GM18520 (cell line): ENCODE data around the gene TMPRSS13.
"Not testable (repeated sequence)": the region's sequence is repeated elsewhere in the genome, so short reads cannot be mapped to it uniquely, and the experiment has no call there.

Experiments
- ATAC-seq: cut with Tn5 transposase; IDR thresholded peaks from one replicate; pipeline ENCODE4 v1.9.1; 2021; ENCODE audit not compliant: unreplicated experiment

The TMPRSS13 gene

DNA sequence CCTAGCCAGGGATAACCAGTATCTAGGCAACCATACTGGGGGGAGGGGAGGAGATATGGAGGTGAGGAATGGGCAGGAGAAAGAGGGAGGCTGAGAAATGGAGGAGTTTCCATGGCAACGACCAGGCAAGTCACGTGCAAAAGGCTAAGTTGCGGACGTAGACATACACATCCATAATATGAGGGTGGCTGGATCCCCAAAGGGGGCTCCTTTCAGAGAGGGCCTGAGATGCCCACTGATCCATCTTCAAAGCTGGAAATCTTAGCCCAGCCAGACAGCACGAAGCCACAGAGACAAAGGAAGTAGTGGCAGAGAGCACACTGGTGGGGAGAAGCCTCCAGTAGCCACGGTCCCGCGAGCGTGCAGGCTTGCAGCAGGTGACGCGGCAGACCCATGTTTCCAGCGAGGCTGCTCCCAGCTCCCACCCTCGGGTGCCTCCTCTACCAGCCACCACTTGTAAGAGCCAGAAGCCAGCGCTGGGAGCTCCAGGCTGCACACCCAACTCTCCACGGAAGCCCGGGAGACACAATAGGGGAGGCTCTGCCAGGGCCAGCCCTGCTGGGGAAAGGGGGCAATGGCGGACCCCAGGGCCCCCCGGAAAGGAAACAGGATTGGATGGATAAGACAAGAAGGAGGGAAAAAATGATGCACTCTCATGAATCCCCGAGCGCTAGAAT is 53.7 kb downstream of the TMPRSS13 start:
- no peak for ATAC-seq

DNA sequence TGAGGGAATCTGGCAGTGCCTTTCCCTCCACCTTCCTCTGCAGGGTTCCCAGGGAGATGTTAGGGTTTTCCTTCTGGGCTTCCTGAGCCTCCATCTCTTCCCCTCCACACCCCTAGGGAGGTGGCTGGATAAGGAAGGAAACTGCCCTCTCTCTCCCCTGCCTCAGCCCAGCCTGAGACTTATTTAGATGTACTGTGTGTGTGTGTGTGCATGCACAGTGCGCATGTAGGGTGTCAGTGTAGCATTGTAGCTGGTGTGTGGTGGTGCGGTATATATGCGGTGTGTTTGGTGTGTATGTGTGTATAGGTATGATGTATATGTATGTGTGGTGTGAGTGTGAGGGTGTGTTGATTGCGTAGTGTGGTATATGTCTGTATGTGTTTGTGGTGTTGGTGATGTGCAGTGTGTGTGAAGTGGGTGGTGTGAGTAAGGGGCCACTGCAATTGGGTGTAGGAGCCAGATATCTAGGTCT is 54.3 kb downstream of the TMPRSS13 start:
- ATAC-seq: no peak

DNA sequence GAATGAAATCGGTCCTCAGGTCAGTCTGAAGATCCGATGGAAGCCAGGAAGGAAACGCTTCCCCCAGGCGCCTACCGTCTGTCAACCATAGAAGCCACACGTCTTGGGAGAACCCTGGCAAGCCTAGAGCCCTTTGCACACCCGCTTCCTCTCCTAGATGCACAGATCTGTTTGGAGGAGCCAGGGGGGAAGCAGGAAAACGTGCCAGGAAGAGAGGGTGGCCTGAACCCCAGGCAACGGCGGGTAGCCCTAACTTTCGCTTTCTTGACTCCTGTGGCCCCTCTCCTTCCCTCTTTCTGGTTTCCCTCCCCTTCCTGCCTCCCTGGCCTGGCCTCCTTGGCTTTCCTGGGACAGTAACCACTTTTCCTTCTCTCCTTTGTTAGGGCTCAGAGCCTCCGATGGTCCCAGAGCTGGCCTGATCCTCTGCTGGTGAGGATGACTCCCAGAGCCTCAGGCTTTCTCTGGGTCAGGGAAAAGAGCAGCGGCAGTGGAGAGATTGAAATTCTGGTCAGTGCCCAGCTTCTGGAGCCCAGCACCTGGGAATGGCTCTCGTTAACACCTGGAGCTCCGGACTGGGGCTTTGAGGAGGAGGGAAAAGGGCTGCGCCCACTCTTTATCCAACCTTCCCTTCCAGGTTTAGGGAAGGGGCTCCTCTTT is 54.8 kb downstream of the TMPRSS13 start:
- ATAC-seq: no peak

DNA sequence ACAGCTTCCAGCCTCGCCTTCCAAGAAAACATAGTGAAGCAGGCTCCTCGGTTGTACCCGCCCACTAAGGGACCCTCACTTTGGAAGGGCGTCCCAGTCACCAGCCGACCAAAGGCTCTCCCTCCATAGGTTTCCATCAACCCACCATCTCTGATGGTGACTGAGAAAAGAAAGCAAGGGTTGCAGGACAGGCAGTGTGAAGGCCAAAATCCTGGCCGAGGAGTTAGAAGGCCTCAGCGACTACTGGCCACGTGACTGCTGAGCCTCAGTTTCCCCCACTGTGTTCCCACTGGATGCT is 55.4 kb downstream of the TMPRSS13 start:
- no peak for ATAC-seq

DNA sequence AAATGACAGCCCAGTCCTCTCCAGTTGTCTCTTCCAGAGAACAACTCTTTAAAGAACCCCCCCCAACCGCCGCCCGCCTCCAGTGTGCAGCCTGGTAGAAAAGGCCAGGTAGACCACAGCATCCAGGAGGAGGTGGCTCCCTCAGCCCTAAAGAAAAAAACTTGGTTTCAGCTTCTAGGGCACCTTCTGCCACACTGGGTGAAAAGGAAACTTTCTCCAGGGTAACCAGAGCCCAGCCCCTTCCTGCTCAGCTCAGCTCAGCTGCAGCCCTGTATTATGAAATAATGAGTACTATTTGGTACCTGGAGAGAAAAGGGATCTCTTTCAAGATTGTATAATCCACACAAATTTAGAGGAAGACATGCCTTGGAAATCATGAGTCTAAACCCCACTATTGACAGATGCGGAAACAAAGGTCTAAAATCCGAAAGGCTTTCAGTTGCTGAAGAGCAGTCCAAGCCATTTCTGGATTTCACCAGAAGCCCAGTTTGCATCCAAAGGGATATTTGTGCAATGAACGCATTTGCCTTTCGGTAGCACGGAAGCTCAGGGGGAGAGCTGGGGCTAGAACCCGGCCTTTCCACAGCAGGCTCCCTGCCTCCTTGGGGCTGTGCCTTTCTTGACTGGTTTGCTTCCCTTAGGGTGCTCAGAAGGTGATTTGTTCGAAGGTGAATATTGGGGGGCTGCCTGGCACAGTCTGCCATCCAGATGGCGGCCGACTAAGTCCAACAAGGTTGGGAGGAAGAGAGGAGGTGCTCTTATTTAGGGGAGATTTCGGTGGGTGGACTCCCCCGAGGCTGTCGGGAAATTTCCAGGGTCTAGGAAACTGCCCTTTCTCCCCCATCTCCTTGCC is 56.0 kb downstream of the TMPRSS13 start:
- ATAC-seq: no peak

DNA sequence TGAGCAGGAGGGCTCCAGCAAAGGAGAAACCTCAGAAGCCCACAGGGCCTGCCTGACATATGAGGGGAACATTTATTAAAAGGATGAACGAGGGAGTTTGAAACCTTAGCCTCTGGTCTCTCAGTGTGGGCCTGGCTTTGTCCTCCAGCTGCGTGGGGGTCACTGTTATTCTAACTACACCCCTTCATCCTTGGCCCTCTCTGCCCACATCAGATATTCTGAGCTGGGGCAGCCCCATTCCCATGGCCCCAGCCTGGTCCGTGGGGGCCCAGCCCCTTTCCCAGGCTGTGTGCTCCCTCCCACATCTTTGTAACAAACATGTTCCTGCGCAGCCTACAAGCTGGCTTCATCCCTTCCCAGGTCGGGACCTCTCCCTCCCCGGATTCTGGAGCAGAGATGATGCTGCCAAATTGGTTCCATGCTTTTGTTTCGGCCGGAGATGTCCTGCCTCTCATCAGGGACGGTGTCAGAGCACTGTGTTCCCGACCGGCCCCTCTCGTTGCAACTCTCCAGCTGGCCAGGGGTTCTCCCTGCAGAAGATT is 56.7 kb downstream of the TMPRSS13 start:
- ATAC-seq: no peak

DNA sequence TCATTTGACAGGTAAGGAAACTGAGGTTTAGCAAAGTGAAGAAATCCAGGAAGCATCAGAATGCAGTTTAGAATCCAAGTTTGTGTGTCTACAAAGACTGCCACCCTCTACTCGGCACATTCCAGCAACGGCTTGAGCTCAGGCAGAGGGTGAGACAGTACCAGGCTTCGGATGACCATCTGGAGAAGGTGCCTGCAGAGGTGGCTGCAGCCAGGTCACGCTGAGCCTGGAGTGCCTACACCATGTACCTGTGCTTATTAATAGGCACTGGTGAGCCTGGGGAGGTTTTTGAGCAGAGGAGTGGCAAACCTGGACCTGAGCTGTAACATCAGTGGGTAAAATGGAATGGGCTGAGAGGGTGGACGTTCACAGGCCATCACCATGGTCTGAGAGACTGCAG is 57.4 kb downstream of the TMPRSS13 start:
- ATAC-seq: no peak

DNA sequence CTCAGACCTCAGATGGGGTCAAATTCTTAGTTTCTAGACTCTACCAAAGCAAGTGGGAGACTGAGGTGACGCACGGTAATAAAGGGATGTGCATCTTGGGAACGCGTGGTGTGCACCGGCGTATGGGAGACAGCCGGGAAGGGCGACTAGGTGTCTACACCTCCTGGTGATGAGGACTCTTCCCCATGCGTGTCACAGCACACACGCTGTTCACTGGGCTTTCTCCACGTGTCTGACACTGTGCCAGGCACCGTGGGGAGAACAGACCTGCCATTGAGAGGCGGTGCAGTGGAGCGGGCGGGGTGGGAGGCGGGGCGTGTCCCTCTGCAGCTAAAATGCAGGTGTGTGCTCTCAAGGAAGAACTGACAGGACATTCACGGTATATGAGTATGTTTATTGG is 58.0 kb downstream of the TMPRSS13 start:
- ATAC-seq: no peak

DNA sequence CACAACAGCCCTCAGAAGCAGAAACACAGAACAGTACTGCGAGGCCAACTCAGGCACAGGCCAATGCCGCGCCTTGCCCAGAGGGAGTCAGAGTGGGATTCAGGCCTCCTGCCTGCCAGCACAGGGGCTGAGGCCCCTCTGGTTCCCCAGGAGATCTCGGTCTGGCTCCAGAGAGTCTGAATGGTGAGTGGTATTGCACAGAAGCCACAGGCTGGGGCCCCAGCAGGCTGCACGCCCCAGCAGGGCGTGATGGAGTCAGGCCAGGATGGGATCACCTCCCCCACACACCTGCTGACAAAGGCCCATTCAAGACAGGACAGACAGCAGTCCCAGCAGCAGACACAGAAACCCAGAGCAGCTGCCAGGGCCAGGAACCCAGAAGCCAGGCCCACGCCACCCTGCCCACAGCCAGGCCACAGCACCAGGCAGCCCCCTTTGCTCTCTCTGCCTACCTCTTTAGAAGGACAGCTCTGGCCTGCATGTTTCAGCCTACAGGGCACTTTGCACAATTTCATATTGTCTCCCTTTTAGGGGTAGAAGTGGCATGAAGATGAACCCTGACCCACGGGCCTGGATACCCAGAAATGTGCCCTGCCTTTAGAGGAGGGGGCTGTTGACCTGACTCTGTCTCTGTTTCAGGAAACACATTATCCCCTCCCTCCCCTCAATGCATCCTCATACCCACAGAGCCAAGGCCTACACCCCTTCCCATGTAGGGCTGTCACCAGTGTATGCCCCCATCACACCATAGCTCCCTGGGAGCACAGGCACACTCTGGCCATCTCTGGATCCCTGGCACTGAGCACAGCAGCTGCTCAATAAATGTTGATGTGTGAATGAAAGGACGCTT is 58.9 kb downstream of the TMPRSS13 start:
- ATAC-seq: no peak

DNA sequence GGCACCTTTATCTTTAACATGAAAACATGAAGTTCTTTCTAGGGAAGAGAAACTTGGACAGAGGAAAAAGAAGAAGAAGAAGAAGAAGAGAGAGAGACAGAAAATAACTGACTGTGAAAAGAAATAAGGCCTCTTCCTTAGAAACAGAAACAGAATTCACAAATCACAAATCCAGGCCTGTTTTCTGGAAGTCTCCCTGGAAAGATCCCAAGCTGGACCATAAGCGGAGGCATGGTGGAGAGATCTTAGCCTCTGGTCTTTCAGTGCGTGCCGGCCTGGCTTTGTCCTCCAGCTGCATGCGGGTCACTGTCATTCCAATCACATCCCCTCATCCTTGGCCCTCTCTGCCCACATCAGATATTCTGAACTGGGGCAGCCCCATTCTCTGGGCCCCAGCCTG is 59.6 kb downstream of the TMPRSS13 start:
- no peak for ATAC-seq

DNA sequence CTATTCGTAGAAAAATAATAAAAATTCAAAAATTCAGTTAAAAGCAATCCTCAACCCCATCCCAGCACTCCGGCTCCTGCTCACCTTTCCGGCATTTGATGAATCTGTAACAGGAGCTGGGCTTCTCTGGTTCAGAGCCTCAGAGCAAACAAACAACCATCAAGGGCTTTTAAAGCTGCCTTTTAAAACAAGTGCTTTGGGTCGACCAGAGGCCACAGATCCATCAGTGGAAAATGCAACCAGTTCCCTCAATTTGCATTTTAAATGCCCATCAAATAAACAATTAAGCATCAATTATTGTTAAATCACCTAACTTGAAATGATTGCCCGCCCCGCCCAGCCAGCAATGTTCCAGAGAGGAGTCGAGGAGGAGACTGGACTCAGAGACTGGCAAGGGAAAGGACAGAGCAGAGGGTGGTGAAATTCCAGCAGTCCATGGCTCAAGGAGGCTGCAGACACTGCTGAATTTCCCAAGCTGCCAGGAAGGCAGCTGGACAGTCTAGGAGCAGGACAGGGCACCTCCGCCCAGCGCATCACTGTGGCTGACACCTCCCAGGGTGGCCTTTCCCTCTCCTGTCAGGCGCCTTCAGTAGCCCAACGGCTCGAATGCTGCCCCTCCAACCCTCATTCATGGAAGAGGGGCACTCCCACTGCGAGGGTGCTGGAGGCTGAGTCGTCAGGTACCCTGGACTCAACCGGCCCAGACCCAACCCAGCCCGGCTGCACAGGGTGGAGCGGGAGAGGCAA is 60.2 kb downstream of the TMPRSS13 start:
- ATAC-seq: no peak

DNA sequence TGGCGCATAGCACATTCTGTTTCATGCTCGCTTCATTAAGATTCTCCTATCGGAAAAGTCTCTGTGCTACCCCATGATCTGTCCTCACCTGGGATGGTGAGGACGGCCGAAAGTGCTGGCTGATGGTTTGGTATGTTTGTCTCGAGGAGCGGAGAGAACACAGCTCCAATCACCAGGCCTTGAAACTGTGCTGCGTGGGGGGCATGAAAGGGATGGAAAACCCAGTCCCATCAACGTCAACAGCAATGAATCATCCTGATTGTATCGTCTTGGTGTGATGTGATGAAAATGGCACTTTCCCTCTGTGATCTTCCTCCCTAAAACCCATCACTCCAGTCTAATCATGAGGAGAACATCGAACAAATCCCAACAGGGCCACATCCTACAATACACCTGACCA is 61.1 kb downstream of the TMPRSS13 start:
- ATAC-seq: no peak

DNA sequence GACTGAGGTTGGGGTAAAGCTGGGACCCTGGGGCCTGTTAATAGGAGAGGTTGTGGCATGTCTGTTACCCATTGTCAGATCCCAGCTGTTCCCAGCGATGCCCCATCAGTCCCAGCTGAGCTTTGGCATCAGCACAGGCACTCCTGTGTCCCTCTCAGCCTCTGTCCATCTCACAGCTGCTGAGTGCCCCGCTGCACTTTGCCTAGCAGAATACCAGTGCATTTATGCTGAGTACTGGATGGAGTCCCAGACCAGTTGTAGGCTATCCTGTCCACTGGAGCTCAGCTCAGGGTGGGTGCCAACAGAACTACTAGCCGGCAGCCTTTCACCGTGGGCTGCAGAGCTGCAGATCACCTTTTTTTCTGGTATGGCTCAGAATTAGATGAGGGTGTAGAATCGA is 62.7 kb downstream of the TMPRSS13 start:
- ATAC-seq: no peak

DNA sequence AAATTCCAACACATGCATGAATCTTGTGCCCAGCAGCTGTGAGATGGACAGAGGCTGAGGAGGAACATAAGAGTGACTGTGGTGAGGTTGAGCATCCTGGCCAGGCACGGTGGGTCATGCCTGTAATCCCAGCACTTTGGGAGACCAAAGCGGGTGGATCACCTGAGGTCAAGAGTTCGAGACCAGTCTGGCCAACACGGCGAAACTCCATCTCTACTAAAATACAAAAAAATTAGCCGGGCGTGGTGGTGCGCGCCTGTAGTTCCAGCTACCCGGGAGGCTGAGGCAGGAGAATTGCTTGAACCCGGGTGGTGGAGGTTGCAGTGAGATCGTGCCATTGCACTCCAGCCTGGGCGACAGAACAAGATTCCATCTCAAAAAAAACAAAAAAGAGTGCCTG is 63.7 kb downstream of the TMPRSS13 start:
- not testable (repeated sequence) for ATAC-seq

DNA sequence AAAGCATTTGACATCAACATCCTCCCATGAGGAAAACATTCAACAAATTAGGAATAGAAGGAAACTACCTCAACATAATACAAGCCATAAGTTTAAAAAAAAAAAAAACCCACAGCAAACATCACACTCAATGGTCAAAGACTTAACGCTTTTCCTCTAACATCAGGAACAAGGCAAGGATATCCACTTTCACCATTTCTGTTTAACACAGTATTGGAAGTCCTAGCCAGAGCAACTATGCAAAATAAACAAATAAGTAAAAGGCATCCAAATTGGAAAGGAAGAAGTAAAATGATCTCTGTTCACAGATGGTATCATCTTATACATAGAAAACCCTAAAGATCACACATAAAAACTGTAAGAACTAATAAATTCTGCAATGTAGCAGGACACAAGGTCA is 65.8 kb downstream of the TMPRSS13 start:
- no peak for ATAC-seq

DNA sequence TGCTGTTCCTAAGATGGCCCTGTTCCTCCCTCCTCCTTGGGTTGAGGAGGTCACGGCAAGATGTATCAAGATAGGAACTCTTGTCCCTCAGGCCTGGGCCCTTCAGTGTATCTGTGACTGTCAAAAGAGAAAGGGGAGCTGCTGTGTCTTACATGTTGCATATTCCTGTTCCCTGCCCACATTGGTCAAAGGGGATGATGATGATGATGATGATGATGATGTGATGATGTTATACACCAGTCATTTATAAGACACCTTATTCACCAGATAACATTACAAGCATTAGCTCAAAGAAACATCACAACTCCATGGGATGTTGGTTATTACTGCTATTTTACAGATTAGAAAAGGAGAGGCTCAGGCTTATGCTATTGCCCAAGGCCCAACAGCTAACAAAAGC is 66.4 kb downstream of the TMPRSS13 start:
- no peak for ATAC-seq

DNA sequence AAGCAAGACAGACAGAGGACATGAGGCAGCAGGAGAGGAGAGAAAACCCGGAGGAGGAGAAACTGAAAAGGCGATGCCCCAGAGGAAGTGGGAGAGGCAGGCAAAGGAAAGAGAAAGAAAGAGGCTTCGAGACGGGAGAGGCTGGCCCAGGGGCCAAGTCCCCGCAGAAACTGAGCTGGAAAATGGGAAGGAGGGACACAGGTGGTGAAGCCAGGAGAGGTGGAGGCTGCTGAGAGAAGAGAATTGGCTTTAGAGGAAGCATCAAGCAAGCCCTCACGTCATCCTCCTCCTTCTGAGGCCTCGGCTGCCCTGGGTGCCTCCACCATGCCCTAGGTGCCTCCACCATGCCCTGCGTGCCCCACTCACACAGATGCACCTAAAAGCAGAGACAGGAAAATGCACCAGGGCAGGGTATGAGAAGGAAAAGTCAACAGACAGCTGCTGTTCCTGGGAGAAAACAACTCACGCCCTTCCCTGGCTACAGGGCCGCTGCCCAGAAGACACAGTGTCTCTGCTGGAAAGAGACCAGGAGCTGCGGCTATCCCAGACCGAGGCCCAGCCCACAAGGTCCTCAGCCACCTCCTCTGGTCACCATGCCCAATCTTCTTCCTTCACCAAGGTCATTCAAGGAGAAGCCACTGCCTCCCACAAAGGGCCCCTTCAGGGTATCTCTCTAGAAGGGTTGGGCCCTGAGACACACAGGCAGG is 67.0 kb downstream of the TMPRSS13 start:
- no peak for ATAC-seq

DNA sequence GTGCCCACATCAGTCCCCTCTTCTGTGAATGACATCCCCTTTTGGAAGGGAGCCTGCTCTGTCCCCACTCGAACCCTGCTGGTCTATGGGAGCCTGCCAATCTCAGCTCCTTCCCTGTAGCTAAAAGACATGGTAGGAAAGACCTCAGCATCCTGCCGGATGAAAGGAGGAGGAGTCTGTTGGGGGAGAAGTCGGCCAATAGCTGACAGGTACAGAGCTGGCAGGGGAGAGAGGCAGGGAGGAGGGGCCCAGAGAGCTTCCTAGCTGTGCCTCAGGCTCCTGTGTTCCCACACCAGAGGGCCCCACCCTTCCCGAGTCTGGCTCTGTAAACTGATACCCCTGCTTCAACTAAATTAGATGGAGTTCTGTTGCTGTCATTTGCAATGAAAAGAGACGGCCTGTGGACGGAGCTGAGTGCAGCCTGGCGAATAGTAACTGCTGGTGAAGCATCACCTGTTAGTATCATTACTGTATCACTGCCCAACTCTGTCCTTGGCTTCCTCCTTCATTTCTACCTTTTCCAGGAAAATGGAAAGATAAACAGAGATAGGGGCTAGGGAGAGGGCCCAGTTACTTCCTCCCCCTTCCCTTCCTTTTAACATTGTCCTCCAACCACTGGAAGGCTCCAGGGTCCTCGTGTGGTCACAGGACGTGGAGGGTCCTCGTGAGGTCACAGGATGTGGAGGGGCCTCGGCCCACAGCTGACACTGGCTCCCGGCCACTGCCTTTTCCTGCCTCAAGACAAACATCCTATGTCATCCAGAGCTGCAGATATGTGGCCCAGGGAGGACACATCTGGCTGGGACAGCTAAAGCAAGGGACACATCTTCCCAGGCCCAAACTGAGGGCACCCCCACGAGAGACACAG is 67.8 kb downstream of the TMPRSS13 start:
- no peak for ATAC-seq

DNA sequence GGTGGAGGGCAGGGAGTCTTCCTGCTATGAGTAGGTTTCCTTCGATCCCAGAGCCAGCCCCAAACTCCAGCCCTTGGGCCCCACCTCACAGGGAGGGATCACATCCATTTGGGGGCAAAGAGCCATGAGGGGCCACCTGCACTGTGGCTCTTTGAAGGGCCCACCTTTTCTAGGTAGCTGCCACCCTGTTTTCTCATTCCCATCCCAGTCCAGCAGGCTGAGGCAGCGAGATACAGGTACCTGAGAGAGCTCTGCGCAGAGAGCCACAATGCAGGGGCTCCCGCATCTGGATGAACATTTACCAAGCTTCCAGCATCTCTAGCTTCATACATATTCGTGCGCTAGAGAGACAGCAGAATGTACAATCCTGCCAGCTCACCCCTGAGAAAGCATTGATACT is 69.1 kb downstream of the TMPRSS13 start:
- no peak for ATAC-seq
